GM21515 (cell line): ENCODE results near the gene HMGCL.
A peak's percentile ranks its signal among the peaks of the same experiment; 100 is the strongest.
"Not testable (repeated sequence)": the region's sequence is repeated elsewhere in the genome, so short reads cannot be mapped to it uniquely, and the experiment has no call there.

Experiments used
- ATAC-seq: cut with Tn5 transposase; IDR thresholded peaks from one replicate; pipeline ENCODE4 v1.9.1; 2021; ENCODE audit not compliant: unreplicated experiment

Gene HMGCL

DNA sequence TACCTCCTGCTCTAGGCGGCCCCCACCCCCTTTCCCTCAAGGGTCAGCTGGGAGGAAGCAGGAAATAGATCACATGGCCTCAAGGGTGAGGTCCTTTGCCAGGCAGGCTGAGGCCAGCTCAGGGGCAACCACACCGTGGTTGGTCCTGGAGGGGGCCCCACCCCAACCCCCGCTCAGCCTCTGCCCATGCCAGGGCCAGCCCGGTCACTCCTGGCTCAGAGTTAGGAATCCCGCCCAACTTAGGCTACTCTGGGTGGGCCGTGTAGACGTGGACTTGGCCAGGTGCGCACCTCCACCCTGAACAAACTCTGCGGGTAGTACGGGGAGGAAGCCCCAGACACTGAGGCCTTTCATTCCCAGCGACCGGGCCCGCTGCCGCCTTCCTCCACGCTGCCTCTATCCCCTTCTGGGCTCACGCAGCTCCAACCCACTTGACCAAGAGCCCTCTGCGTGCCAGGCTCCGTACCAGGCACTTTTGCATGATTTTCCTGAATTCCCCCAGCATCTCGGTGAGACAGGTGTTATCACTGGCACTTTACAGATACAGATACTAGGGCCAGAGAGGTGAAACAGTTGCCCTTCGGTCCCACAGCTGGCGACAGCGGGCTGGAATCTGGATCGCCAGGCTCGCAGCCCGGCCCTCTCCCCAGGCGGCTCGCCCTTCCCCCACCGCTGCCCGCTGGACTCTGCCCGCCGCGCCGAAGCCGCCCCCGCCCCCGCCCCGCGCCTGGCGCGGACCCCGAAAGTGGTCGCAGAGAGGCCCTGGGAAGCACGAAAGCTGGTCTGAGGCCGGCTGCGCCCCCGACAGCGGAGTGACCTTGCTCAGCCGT lies 25.4 kb downstream of the HMGCL start:
- no peak for ATAC-seq

DNA sequence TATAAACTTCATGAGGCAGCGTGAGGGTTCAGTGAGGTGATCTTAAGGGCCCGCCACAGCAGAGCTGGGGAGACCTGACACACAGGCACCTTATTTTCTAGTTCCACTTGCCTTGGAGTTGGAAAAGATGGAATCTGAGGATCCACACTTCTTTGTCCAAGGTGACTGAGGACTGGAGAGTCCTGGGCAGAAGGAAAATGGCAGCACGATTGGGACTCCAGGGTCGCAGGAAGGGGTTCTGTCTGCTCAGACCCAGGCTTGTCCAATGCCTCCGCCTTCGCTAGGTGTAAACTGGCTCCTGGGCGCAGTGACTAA lies 26.0 kb downstream of the HMGCL start:
- no peak for ATAC-seq

GRCh38 chr1:23798662-23799142 lies 26.5 kb downstream of the HMGCL start:
- no peak for ATAC-seq

DNA sequence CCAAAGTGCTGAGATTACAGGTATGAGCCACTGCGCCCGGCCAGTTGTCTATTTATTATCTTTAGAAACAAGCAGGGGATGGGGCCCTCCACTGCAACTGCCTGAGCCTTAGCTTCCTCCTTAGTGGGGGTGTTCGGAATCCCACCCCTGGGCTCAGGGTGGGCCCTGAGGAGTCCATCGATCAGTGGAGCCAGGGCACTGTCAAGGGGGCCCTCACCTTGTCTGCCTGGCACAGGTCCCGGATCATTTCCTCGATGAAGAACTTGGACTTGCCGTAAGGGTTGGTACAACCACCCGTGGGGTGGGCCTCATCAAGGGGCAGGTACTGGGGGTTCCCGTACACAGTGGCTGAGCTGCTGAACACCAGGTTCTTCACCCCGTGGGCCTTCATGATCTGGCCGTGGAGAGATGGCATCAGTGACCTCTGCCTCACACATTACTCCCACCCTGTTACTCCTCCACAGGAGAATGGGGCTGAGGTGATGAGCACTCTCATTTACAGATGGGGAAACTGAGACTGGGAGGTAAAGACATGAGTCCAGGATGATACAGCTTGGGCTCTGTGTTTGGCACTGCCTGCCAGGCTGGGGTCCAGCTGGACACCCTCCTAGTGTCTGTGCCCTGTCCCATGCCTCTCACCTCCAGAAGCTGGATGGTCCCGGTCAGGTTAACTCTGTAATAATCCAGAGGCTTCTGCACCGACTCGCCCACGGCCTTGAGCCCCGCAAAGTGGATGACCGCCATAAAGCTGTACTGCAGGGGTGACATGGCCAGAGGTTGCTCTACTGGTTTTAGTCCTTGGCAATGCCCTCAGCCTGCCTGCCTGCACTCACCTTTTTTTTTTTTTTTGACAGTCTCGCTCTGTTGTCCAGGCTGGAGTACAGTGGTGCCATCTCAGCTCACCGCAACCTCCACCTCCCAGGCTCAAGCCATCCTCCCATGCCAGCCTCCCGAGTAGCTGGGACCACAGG lies 27.5 kb downstream of the HMGCL start:
- ATAC-seq: no peak

DNA sequence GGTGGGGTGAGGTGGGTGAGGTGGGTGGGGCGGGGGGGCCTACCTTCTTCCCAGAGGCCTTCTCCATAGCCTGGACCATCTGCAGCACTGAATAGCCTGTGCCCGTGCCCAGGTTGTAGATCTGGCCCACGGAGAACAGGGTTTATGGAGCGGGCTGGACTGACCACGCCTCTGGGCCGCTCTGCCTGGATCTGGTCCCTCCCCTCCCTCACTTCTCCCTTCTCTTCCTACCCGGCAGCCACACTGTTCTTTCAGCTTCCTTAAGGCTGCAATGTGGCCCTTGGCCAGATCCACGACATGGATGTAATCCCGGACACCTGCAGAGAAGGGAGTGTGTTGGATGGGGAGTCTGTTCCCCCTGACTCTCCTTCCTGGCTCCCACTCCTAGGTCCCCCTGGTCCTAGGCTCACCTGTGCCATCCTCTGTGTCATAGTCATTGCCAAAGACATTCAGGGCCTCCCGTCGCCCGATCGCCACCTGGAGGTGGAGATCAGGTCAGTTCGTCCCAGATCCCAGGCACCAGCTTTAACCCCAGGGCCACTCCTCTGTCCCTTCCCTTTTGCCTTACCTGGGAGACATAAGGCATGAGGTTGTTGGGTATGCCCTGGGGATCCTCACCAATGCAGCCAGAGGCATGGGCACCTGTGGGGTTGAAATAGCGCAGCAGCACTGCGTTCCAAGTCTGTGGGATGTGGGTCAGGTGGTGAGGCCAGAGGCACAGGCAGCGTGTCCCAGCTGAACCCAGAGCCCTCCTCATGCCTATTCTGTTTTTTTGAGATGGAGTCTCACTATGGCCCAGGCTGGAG lies 28.6 kb downstream of the HMGCL start:
- ATAC-seq: no peak

GRCh38 chr1:23795676-23796465 lies 29.4 kb downstream of the HMGCL start:
- no peak for ATAC-seq

DNA sequence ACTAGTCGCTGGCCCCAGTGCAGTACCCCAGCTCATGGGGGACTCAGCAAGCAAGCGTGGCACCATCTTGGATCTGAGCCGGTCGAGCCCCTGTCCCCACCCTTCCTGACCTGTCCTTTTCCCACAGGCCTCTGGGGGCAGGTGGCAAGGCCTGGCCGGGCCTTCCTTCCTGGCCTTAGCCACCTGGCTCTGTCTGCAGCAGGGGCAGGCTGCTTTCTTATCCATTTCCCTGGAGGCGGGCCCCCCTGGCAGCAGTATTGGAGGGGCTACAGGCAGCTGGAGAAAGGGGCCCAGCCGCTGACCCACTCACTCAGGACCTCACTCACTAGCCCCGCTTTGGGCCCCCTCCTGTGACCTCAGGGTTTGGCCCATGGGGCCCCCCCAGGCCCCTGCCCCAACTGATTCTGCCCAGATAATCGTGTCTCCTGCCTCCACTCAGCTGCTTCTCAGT lies 30.5 kb downstream of the HMGCL start:
- not testable (repeated sequence) for ATAC-seq

DNA sequence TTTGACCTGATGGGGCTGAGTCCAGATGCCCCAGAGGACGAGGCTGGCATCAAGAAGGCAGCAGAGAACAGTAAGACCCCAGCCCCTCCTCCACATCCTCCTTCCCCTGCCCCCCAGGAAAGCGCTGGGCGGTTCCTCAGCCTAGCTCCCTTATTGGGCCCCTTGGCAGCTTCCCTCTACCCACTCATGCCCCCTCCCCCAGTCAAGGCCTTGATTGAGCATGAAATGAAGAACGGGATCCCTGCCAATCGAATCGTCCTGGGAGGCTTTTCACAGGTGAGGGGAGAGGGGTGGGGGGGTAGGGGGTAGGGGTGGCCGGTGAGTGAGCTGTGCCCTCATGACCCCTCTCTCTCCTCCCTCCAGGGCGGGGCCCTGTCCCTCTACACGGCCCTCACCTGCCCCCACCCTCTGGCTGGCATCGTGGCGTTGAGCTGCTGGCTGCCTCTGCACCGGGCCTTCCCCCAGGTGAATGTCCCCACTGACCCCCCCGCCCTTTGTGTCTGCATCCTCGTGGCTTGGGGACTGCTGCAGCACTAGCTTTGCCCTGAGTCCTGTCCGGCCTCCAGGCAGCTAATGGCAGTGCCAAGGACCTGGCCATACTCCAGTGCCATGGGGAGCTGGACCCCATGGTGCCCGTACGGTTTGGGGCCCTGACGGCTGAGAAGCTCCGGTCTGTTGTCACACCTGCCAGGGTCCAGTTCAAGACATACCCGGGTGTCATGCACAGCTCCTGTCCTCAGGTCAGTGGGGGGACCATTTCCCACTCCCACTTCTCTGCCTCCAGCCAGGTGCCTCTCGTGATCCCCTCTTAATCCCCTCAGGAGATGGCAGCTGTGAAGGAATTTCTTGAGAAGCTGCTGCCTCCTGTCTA lies 31.1 kb downstream of the HMGCL start:
- ATAC-seq: no peak

DNA sequence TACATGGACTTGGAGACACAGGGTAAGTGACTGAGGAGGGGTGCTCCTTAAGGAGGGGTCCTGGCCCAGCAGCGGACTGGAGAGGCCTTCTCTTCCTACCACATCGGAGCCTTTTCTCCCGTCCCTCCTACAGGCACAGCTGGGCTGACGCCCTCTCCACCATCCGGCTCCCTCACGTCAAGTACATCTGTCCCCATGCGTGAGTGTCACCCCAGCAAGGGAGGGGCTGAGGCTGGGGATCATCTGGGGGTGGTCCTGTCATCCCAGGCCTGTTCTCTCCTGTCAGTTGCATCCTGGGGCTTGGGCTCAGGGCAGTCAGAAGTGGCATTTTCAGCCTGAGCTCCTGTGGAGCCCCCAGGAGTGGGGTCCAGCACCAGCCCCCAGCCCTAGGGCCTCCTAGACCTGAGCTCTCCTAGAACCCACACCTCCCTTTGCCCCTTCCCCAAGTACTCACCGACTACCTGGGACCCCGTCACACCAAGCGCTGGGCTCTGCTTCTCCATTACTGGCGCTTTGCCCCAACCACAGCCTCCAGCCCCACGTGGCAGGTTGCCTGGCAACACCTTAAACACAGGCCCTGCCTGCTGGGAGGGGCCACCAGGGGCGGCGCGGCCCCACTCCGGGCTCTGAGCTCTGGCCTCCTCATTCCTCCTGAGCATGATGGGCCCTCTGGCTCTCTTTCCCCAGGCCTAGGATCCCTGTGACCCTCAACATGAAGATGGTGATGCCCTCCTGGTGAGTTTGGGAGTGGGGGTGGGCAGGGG lies 32.0 kb downstream of the HMGCL start:
- no peak for ATAC-seq

GRCh38 chr1:23792151-23792945 lies 32.9 kb downstream of the HMGCL start:
- no peak for ATAC-seq

GRCh38 chr1:23791516-23792047 lies 33.6 kb downstream of the HMGCL start:
- ATAC-seq: no peak

- ATAC-seq: peak; percentile 80
Measured at GRCh38 chr1:23790696-23791515, 34.3 kb downstream of the HMGCL start, which contains the start of gene LYPLA2. LYPLA2 (plus strand) TSS chr1:23791145; CDS start chr1:23792683, 1,538 bp downstream.

GRCh38 chr1:23788695-23789094 lies 36.5 kb downstream of the HMGCL start:
- no peak for ATAC-seq

DNA sequence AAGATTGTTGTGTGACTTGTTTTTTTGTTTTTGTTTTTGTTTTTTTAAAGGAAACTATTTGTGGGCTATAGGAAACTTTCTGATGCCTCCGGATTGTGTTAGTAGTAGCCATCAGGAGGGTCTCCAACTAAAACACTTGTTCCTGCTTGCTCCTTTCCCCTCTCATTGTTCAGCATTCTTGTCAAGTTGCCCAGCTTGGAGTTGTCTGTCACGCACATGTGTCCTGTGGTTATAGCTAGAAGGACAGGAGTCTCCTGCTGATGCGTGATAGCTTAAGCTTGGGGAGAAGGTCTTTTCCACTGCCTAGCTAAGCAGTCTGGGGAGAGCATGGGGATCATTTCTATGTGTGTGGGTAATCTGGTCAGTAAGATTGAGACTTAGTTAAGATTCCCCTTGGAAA lies 37.5 kb downstream of the HMGCL start:
- no peak for ATAC-seq

- no peak for ATAC-seq
Measured at GRCh38 chr1:23784846-23785245, 40.4 kb downstream of the HMGCL start.

DNA sequence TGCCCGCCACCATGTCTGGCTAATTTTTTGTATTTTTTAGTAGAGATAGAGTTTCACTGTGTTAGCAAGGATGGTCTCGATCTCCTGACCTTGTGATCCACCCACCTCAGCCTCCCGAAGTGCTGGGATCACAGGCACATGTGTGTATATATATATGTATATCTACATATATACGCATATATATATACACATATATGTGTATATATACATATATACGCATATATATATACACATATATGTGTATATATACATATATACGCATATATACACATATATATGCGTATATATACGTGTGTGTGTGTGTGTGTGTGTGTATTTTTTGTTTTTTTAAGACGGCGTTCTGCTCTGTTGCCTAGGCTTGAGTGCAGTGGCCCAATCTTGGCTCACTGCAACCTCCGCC lies 42.1 kb downstream of the HMGCL start:
- not testable (repeated sequence) for ATAC-seq
